HG03045 (cell line): ENCODE measurements around the gene TOP1.

Source experiments
- ATAC-seq: cut with Tn5 transposase; IDR thresholded peaks from one replicate; pipeline ENCODE4 v1.9.1; 2021; ENCODE audit warnings: mild to moderate bottlenecking, moderate library complexity; ENCODE audit not compliant: unreplicated experiment

Gene TOP1

DNA sequence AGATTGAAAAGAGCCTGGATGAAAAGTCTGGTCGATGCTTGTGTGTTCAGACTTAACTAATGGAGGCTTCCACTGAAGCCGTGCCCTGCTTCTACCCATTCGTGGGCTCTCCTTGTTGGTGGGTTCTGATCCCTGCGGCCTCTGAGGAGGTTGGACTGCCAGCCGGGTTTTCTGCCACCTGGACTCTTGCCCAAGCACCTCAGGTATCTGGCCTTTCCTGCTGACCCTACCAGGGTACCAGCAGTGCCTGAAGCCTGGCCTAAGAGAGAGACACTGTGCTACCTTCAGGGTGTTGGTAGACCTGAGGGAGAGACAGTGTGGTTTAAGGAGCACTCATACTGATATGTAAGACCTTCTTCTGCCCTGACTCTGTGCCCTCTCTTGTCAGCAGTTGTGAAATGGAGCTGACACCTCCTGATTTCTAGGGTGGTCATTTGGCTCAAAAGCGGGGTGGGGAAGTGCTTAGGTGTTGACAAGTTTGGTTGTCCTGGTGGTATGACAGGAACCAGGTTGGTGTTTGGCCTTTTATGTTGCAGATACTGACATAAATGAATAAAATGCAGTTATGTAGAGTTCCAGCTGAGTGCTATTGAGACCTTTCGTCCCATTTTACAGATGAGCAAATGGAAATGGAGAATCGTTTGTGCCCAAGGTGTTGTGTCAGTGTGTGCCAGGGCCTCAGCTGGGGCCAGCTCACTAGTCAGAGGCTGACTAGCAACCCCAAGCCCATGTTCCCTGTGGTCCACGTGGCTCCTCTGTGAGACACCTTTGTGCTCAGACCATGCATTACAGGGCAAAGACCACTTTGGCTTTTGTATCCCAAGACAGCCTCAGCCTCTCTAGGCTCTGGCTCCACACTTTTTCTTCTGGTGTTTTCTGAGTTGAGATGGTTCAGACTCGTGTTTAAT is 111.9 kb downstream of the TOP1 start:
- ATAC-seq, result no peak

- ATAC-seq, result no peak
Observed at GRCh38 chr20:41141153-41141815, 112.7 kb downstream of the TOP1 start.

GRCh38 chr20:41142245-41142644 is 113.6 kb downstream of the TOP1 start:
- ATAC-seq, result no peak

DNA sequence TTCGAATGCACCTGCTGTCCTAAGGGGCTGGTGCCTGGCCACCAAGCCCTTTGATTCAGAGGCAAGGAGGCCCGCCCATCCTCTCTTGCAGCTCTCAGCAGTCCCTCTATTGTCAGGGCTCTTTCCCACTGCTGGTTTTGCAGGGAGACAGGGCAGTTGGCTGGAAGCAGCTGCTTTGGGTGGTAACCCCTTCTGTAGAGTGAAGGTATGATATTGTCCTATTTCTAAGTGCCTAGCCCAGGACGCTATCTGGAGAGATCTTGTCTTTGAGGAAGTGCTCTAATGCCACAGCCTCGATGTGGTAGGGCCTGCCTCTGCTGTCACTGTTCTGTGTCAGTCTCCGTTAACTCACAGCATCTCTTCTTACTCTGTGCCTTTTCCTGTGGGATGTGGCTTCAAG is 114.3 kb downstream of the TOP1 start:
- ATAC-seq, result no peak

GRCh38 chr20:41143354-41143753 is 114.7 kb downstream of the TOP1 start:
- ATAC-seq, result no peak

DNA sequence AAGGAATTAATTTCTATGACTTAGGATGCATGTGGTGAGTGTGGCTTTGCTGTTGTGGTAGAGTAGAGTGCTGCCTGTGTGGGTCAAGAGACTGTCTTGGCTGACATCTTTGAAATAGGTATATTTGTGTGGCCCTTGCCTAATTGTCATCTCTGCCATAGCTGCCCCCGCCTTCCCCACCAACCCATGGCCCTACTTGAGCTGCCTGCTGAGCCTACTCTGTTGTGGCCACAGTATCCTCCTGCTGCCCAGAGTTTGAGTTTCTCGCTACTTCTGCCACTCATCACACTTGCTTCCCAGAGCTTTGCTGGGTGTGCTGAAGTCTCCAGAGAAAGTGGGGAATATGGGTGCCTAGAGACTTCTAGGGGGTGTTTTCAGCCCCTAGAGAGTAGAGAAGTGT is 116.7 kb downstream of the TOP1 start:
- no peak for ATAC-seq

DNA sequence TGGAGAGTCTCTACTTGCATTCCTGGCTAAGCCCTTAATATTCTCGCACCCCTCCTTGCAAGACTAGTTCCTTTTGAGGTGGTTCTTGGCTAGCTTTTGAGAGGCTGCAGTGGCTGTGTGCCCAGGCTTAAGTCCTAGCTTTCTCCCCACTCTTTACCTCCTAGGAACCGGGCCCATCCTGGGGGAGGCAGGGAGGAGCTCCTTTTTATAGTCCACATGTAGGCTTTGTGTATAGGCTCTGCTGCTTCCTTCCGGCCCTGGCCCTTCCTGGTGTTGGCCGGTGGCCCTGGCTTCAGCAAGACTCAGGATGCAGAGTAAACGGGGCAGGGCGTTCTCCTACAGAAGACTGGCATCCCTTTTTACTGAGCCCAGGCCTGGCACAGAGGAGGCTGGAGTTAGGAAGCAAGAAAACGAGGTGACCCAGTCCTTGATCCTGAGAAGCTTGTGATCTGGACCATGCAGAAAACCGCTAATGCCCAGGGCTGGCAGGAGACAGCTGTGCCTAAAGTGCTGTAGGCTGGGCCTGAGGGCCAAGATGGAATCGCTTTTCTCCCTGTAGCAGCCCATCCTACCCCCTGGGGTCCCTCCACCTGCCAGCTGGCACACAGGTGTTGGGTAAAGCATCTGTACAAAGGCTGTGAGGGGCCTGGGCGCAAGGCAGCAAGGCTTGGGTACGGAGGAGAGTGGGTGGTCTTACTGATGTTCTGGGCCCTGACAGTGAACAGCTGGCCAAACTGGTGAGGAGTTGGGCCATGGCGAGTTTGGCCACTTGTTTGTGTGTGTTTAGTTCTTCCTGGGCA is 117.4 kb downstream of the TOP1 start:
- ATAC-seq, result no peak

DNA sequence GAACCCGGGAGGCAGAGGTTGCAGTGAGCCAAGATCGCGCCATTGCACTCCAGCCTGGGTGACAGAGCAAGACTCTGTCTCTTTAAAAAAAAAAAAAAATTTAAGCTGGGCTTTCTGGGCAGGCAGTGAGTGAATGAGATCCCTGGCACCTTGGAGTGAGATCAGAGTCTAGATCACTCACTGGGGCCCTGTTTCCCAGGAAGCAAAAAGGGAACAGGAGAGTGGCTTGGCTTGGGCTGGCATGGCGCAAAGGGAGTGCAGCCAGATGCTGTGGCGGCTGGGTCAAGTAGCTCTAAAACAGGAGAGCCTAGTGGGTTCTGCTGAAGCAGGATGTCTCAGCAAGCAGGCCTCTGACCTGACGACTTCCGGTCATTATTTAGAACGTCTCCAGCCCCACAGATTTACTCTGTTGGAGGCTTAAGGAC is 119.2 kb downstream of the TOP1 start:
- no peak for ATAC-seq

GRCh38 chr20:41148942-41149341 is 120.3 kb downstream of the TOP1 start:
- ATAC-seq, result no peak

DNA sequence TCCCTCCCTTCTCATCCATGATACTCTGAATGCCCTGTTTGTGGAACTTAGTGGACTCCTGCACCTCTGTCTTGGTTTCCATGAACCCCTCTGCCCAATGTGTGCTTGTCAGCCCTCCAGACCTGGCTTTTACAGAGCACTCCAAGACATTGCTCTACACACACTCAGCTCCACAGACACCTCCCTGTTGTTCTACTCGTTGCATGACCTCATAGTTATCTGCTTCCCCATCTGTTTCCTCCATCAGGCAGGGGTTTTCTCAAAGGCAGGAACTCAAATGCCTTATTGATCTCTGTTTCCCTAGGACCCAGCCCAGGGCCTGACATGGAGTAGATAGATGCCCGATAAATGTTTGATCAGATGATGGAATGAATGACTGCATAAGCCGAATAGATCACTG is 122.0 kb downstream of the TOP1 start:
- no peak for ATAC-seq

- no peak for ATAC-seq
Observed at GRCh38 chr20:41151134-41151869, 122.7 kb downstream of the TOP1 start.

DNA sequence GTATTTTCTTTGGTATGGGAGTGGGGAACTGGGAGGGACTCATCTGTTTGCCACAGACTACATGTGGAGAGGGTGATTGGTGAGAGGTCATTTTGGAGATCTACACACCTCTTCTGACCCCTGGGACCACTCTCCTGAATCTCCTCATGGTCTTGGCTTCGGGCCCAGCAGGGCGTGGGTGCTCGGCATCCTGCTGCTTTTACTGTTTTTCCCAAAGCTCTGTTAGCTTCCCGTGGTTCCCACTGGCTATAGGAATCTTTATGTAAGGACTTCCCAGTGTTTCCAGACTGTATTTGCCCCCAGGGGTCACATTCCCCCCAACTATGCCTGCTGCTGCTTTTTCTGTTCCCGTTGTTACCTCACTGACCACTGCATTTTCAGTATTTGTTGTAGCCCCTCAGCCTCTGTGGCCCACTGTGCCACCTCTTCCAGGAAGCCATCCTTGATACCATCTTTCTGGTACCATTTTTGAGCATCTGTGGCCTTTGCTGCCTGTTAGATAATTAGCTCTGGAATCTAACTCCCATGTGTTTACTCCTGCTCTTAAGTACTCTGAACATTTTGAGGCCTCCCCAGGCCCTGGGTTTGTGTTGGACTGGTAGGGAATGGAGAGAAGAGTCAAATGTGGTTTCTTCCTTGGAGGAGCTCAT is 123.6 kb downstream of the TOP1 start:
- no peak for ATAC-seq

DNA sequence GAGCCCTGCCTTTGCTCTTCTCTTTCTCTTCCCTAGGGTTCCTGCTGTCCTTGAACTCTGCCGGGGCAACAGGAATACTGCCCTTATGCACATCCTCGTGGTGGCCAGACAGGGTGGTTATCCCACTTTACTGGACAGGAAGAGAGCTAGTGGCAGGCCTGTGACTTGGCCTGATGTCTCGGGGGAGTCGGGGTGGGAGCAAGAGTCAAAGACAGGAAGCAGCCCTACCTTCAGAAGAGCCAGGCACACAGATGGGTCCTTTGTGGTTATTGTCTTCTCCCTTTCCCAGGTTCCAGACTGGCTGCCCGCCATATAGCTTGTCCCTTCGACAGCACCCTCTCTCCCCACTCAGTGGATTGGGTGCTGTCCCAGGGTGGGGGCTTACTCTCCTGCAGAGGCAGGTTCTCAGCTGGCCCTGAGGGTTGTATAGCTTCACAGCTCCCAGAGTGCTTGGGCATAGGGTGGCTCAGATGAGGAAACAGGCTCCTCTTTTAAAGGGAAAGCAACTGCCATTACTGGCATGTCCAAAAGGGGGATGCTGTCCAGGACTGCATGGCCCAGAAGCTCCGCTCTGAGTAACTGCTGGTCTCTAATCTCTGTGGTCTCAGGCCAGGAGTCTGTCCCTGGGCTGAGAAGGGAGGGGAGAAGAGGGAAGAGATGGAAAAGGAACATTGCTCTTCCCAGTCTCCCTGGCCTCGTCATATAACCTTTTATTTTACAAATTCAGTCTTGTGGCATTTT is 126.0 kb downstream of the TOP1 start:
- ATAC-seq, result no peak

DNA sequence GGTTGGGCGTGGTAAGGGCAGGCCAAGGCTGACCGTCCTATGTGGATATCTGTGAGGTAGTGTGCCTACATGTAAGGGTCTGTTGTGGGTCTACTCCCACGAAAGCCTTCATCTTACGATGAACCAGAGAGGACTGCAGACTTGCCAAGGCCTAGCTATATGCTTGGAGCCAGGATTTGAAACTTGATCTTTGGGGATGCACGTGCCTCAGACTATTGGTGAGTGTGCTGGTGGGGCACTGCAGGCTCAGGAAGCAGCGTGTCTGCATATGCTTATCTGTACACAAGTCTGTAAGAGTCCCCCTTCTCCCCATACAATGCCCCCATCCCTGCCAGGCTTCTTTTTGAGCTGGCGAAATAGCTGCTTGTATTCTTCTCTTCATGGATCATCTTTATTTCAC is 126.6 kb downstream of the TOP1 start:
- no peak for ATAC-seq

- no peak for ATAC-seq
Observed at GRCh38 chr20:41158082-41158625, 129.5 kb downstream of the TOP1 start.

DNA sequence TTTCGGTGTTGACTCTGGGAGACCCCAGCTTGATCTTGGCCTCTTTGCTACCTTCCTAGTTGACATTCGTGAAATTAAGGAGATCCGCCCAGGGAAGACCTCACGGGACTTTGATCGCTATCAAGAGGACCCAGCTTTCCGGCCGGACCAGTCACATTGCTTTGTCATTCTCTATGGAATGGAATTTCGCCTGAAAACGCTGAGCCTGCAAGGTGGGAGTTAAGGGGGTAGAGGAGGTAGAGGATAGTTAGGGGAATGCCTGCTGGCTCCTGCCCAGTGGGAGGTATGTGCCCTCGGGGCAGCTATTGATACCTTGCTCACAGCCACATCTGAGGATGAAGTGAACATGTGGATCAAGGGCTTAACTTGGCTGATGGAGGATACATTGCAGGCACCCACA is 130.9 kb downstream of the TOP1 start:
- ATAC-seq, result no peak

- no peak for ATAC-seq
Observed at GRCh38 chr20:41160686-41161085, 132.1 kb downstream of the TOP1 start.

DNA sequence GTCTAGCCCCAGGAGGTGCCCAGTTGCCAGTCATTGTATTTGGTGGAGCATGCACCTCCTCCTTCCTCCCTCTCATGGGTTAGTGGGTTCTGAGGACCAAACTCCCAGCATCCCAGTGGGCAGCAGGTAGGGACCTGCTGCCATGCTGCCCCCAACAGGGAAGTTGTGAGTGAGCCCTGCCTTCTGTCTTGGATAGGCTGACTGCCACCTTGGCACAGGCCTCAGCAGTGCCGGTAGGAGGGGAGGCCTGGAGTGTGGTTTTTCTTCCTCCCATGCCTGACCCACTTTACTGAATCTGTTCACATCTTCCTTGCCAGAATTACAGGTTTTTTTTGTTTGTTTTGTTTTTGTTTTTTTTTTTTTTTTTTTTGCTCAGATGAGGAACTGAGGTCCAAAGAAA is 133.3 kb downstream of the TOP1 start:
- no peak for ATAC-seq

DNA sequence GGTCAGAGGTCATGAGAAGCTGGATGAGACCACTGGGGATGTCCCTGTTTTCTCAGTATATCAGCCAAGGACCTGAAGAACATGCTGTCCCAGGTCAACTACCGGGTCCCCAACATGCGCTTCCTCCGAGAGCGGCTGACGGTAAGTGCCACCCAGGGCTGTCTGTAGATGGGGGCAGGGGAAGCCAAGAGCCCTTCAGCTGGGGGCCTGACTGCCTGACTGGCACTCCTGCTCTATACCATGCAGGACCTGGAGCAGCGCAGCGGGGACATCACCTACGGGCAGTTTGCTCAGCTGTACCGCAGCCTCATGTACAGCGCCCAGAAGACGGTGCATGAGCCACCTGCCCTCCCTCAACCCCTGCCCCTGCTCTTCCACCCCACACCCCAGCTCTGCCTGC is 133.8 kb downstream of the TOP1 start:
- no peak for ATAC-seq
